ENCODE data around the gene FBXO38. TPM values are rescaled to one million over a fixed set of nuclear protein-coding genes. Genes with fewer than 3 reads are reported as not detected.
A peak's percentile ranks its signal among the peaks of the same experiment; 100 is the strongest.

FBXO38 gene
- total and polyA plus RNA-seq, 2 of the 13 experiments (the other 11 are each of a cell fraction or from before 2014, with no cell fraction given), result 24.8 to 35.9 TPM

- no peak; the same call in 1 of the 2 replicates for TF ChIP-seq ZNF318 (CRISPR knock-in tag; IDR thresholded peaks at IDR 0.05)
- TF ChIP-seq LBX2 (CRISPR knock-in tag; IDR thresholded peaks at IDR 0.05; ENCODE audit: borderline replicate concordance), result no peak
- TF ChIP-seq HNF4G (IDR thresholded peaks at IDR 0.05; ENCODE audit: borderline replicate concordance, low read depth, low read length), result no peak
- TF ChIP-seq HNF4G (CRISPR knock-in tag; IDR thresholded peaks at IDR 0.05; ENCODE audit: borderline replicate concordance, low read depth), result peak; percentile 45; the same call in 1 of the 2 replicates
- TF ChIP-seq ZNF724P (CRISPR knock-in tag; IDR thresholded peaks at IDR 0.05; ENCODE audit: borderline replicate concordance), result no peak; the same call in 1 of the 2 replicates
- 0 out of 2 replicates have a peak, but pooled peaks have one; percentile 31 for TF ChIP-seq SMAD3 (CRISPR knock-in tag; IDR thresholded peaks at IDR 0.05)
- no peak for TF ChIP-seq ZNF407 (CRISPR knock-in tag; IDR thresholded peaks at IDR 0.05; ENCODE audit: not compliant biosample characterization)
Measured at GRCh38 chr5:148383564-148384379, at the start of gene FBXO38 (continued).

Measured in HepG2 (cell line).